HL-60 (cell line): ENCODE data around the gene GEN1.

Experiments
- DNase-seq, 2 experiments: peaks; one replicate each; pipeline ENCODE4 v3.0.0-alpha.2; 2010 to 2020; ENCODE audit warnings: low read depth in 1 of 2, low spot score in 1 of 2
- H3K27ac ChIP-seq: fragments of 250-450 bp; sonication (Bioruptor Pico); replicated peaks from 2 replicates; pipeline ENCODE4 v1.5.1; 2020; ENCODE audit warnings: mild to moderate bottlenecking, moderate library complexity
- H3K27me3 ChIP-seq: fragments of 250-450 bp; sonication (Bioruptor Pico); 2 replicates; pipeline ENCODE4 v1.5.1; 2021; ENCODE audit warnings: mild to moderate bottlenecking, moderate library complexity; ENCODE audit not compliant: insufficient read depth, poor library complexity, severe bottlenecking
- H3K4me3 ChIP-seq: replicated peaks from 2 replicates; pipeline ENCODE4 v1.5.1; 2011; ENCODE audit warnings: mild to moderate bottlenecking, control low read depth, low read length; ENCODE audit not compliant: insufficient read depth
- CTCF ChIP-seq: IDR thresholded peaks from one replicate; pipeline ENCODE4 v1.5.1; 2011; ENCODE audit warnings: low read length, control low read depth, inconsistent platforms; ENCODE audit not compliant: insufficient read depth
- GABPA ChIP-seq: IDR thresholded peaks from 2 replicates; pipeline ENCODE4 v1.6.1; 2012; ENCODE audit warnings: low read depth
- POLR2AphosphoS5 ChIP-seq: IDR thresholded peaks from 2 replicates; pipeline ENCODE4 v1.6.1; 2012; ENCODE audit warnings: low read depth
- REST ChIP-seq: IDR thresholded peaks from 2 replicates; pipeline ENCODE4 v1.6.1; 2012; ENCODE audit warnings: low read depth; ENCODE audit not compliant: insufficient replicate concordance
- SPI1 ChIP-seq: IDR thresholded peaks from 2 replicates; pipeline ENCODE4 v1.6.1; 2012; ENCODE audit warnings: low read depth, mild to moderate bottlenecking, borderline replicate concordance

The GEN1 gene

DNA sequence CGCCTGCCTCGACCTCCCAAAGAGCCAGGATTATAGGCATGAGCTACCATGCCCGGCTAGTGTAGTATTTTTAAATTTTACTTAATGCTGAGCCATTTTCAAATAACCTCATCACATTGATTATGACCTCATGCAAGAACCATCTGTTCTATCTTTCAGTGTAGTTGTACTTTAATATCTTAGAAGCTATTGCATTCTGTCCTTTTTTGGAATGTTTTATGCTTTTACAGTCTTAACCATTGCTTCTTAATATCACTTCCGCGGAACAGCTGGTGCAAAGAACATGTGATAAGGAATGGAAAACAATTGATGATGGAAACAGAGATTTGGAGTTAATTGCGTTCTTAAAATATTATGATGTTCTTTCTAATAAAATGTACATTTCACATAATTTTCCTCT is 2.7 kb downstream of the GEN1 start:
- TF ChIP-seq POLR2AphosphoS5 (no peak), SPI1 (no peak), REST (no peak), GABPA (no peak), CTCF (no peak)
- no peaks in the 10 kb centered on the region for H3K27me3 ChIP-seq
- no peak overlapping the region for H3K4me3 ChIP-seq
- DNase-seq = no peak
- no peak overlapping the region for H3K27ac ChIP-seq

DNA sequence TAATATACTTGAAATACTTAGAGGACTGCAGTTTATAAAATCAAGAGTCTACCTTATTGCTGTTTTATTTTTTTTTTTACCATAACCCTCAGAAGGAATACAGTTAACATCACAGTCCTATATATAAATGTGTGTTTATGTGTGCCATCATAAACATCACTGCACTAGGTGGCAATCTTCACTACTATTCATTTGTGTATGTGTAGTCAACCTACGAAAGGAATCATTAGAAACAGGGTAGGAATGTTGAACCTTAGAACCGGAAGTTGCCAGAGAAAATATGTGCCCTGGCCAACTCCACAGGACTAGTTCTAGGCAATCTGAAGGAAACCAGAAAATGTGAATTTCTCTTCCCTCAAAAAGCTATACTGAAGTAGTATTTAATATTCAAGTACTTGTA is 3.4 kb downstream of the GEN1 start:
- H3K4me3 ChIP-seq = no peak overlapping the region
- no peak overlapping the region for H3K27ac ChIP-seq
- TF ChIP-seq POLR2AphosphoS5 (no peak), CTCF (no peak), REST (no peak), GABPA (no peak), SPI1 (no peak)
- DNase-seq = no peak
- no peaks in the 10 kb centered on the region for H3K27me3 ChIP-seq

DNA sequence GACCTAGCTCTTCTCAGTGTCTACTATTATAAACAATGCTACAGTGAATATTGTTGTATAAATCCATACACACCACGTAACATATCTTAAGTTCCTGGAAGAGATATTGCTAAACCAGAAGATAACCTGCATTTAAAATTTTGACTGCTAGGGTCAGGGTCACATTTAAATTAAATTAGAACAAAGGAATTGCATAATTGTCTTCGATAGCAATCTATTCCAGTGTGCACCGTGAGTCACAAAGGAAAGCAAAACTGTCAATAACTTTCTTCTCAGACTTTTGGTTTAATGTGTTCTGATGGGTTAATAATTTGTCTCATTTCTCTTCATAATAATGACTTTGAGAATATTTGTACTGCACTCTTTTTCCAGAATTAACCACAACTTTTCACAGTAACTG is 4.2 kb downstream of the GEN1 start:
- Histone ChIP-seq H3K27ac (no peak overlapping the region; the same call in 1 of the 2 replicates), H3K27me3 (no peaks in the 10 kb centered on the region), H3K4me3 (no peak overlapping the region)
- TF ChIP-seq POLR2AphosphoS5 (no peak), SPI1 (no peak), CTCF (no peak), REST (no peak), GABPA (no peak)
- DNase-seq = peak in 1 of 2 experiments; percentile 32
